HEK293T (cell line): ENCODE data around the gene MRPL43.

Source experiments
- CTCF ChIA-PET: fragments of 350-600 bp; formaldehyde crosslinking; extraction: SDS; loops from one replicate; lab custom pipeline; 2021; ENCODE audit warnings: antibody characterized with exemption, inconsistent platforms; lab: Yijun Ruan, JAX
- POLR2A ChIA-PET: fragments of 350-600 bp; formaldehyde crosslinking; extraction: SDS; loops from one replicate; lab custom pipeline; 2020; ENCODE audit warnings: antibody characterized with exemption, inconsistent platforms; lab: Yijun Ruan, JAX
- DNase-seq: peaks from one replicate; pipeline ENCODE4 v3.0.0; 2012; ENCODE audit warnings: mixed read lengths; ENCODE audit errors: extremely low spot score
- ARNT ChIP-seq: fragments of 450-650 bp; IDR thresholded peaks from 2 replicates; pipeline ENCODE4 v1.6.1; 2017; ENCODE audit warnings: mild to moderate bottlenecking
- BHLHE40 ChIP-seq: fragments of 450-650 bp; IDR thresholded peaks from 2 replicates; pipeline ENCODE4 v1.6.1; 2016; ENCODE audit warnings: mild to moderate bottlenecking, moderate library complexity, borderline replicate concordance
- CTBP1 ChIP-seq: fragments of 450-650 bp; IDR thresholded peaks from 2 replicates; pipeline ENCODE4 v1.6.1; 2016; ENCODE audit warnings: borderline replicate concordance
- ELF4 ChIP-seq: fragments of 450-650 bp; IDR thresholded peaks from 2 replicates; pipeline ENCODE4 v1.6.1; 2017; ENCODE audit warnings: antibody characterized with exemption
- FOXA1 ChIP-seq: fragments of 450-650 bp; IDR thresholded peaks from 2 replicates; pipeline ENCODE4 v1.6.1; 2016; ENCODE audit warnings: mild to moderate bottlenecking
- FOXK2 ChIP-seq: fragments of 450-650 bp; IDR thresholded peaks from 2 replicates; pipeline ENCODE4 v1.6.1; 2016; ENCODE audit warnings: mild to moderate bottlenecking
- FOXM1 ChIP-seq: fragments of 450-650 bp; IDR thresholded peaks from 2 replicates; pipeline ENCODE4 v1.6.1; 2017; ENCODE audit warnings: mild to moderate bottlenecking, borderline replicate concordance
- HDGF ChIP-seq: fragments of 450-650 bp; IDR thresholded peaks from 2 replicates; pipeline ENCODE4 v1.6.1; 2017; ENCODE audit warnings: antibody characterized with exemption, borderline replicate concordance
- L3MBTL2 ChIP-seq: fragments of 450-650 bp; conservative IDR thresholded peaks from 2 replicates; pipeline ENCODE4 v1.6.1; 2016; ENCODE audit warnings: mild to moderate bottlenecking
- LEF1 ChIP-seq: fragments of 450-650 bp; IDR thresholded peaks from 2 replicates; pipeline ENCODE4 v1.6.1; 2017; ENCODE audit warnings: mild to moderate bottlenecking, borderline replicate concordance
- NFRKB ChIP-seq: fragments of 450-650 bp; IDR thresholded peaks from 2 replicates; pipeline ENCODE4 v1.6.1; 2016; ENCODE audit warnings: mild to moderate bottlenecking, moderate library complexity
- PKNOX1 ChIP-seq: fragments of 450-650 bp; IDR thresholded peaks from 2 replicates; pipeline ENCODE4 v1.6.1; 2016
- SP1 ChIP-seq: fragments of 450-650 bp; IDR thresholded peaks from 2 replicates; pipeline ENCODE4 v1.6.1; 2017
- SUZ12 ChIP-seq: fragments of 450-650 bp; IDR thresholded peaks from 2 replicates; pipeline ENCODE4 v1.6.1; 2016; ENCODE audit warnings: mild to moderate bottlenecking
- TARDBP ChIP-seq: fragments of 450-650 bp; IDR thresholded peaks from 2 replicates; pipeline ENCODE4 v1.6.1; 2016
- ZNF384 ChIP-seq: fragments of 450-650 bp; IDR thresholded peaks from 2 replicates; pipeline ENCODE4 v1.6.1; 2016

The MRPL43 gene

GRCh38 chr10:100982916-100983830 is 4.1 kb downstream of the MRPL43 start:
- DNase-seq: no peak
- ChIA-PET CTCF (no interaction called here), POLR2A (no interaction called here)
- TF ChIP-seq CTBP1: no peak
- no peak for TF ChIP-seq NFRKB
- no peak for TF ChIP-seq ELF4

GRCh38 chr10:100981178-100981772 is 6.0 kb downstream of the MRPL43 start:
- POLR2A ChIA-PET: interaction anchor here (1.5 kb wide), 1 partner anchor 13 kb away, joined by 3 read pairs; no protein-coding TSS in a partner anchor
- DNase-seq: no peak
- TF ChIP-seq TARDBP (no peak), LEF1 (no peak), SP1 (no peak), FOXA1 (no peak), ELF4 (no peak), CTBP1 (no peak)
- CTCF ChIA-PET: interaction anchor here (1.2 to 1.3 kb wide), 2 partner anchors 13 to 33 kb away, joined by 3 read pairs; no protein-coding TSS in a partner anchor

GRCh38 chr10:100980711-100981110 is 6.6 kb downstream of the MRPL43 start:
- CTCF ChIA-PET: interaction anchor here (1.2 to 1.3 kb wide), 2 partner anchors 12 to 34 kb away, joined by 3 read pairs; no protein-coding TSS in a partner anchor
- no peak for DNase-seq
- TF ChIP-seq ARNT: no peak
- no peak for TF ChIP-seq CTBP1
- POLR2A ChIA-PET: interaction anchor here (1.5 kb wide), 1 partner anchor 12 kb away, joined by 3 read pairs; no protein-coding TSS in a partner anchor

GRCh38 chr10:100980311-100980710 is 7.0 kb downstream of the MRPL43 start:
- DNase-seq: no peak
- TF ChIP-seq ZNF384 (no peak), NFRKB (no peak), FOXA1 (no peak), TARDBP (no peak), LEF1 (no peak), FOXK2 (no peak), ARNT (no peak), BHLHE40 (no peak), PKNOX1 (no peak), ELF4 (no peak), SP1 (no peak), HDGF (no peak), SUZ12 (no peak), FOXM1 (no peak)
- ChIA-PET CTCF (no interaction called here), POLR2A (interaction anchor here (1.5 kb wide), 1 partner anchor 12 kb away, joined by 3 read pairs; no protein-coding TSS in a partner anchor)

GRCh38 chr10:100979791-100980272 is 7.5 kb downstream of the MRPL43 start:
- no peak for DNase-seq
- ChIA-PET POLR2A (no interaction called here), CTCF (no interaction called here)
- no peak for TF ChIP-seq NFRKB
- TF ChIP-seq SP1: no peak
- TF ChIP-seq HDGF: no peak
- TF ChIP-seq PKNOX1: no peak

GRCh38 chr10:100978901-100979195 is 8.4 kb downstream of the MRPL43 start:
- ChIA-PET POLR2A (no interaction called here), CTCF (no interaction called here)
- no peak for DNase-seq
- TF ChIP-seq ARNT (no peak), LEF1 (no peak)

- no peak for TF ChIP-seq ARNT
- TF ChIP-seq ZNF384: no peak
- TF ChIP-seq HDGF: no peak
- TF ChIP-seq SUZ12: no peak
- TF ChIP-seq PKNOX1: no peak
- TF ChIP-seq LEF1: no peak
- TF ChIP-seq ELF4: no peak
- TF ChIP-seq L3MBTL2: no peak
- TF ChIP-seq SP1: no peak
- TF ChIP-seq FOXM1: no peak
- no peak for TF ChIP-seq FOXK2
- TF ChIP-seq TARDBP: no peak
- no peak for TF ChIP-seq CTBP1
- TF ChIP-seq BHLHE40: no peak
- no peak for TF ChIP-seq FOXA1
- TF ChIP-seq NFRKB: no peak
- POLR2A ChIA-PET: no interaction called here
- no peak for DNase-seq
- CTCF ChIA-PET: no interaction called here
Observed at GRCh38 chr10:100978121-100978900, 9.0 kb downstream of the MRPL43 start.
